Naive thymus-derived CD4-positive, alpha-beta T cell (primary cell): ENCODE data around the gene SYT15. TPM values are rescaled to one million over a fixed set of nuclear protein-coding genes. Genes with fewer than 3 reads are reported as not detected.
"Not testable (repeated sequence)": the region's sequence is repeated elsewhere in the genome, so short reads cannot be mapped to it uniquely, and the experiment has no call there.

ENCODE experiments used
- ATAC-seq: fragments of 150-1000 bp; cut with Tn5 transposase; 2 replicates; pipeline ENCODE4 v1.10.0; 2021; ENCODE audit warnings: mild to moderate bottlenecking, moderate library complexity
- CTCF ChIA-PET: fragments of 350-600 bp; sonication (Branson Sonifier 250); formaldehyde crosslinking; loops from one replicate; lab custom pipeline; 2021; ENCODE audit warnings: antibody characterized with exemption; lab: Charles Lee
- POLR2A ChIA-PET: fragments of 350-600 bp; sonication (Branson Sonifier 250); formaldehyde crosslinking; loops from one replicate; lab custom pipeline; 2021; ENCODE audit warnings: antibody characterized with exemption, inconsistent platforms; lab: Charles Lee
- DNase-seq, 9 donors: peaks; one replicate each; pipeline versions ENCODE4 v3.0.0 to v3.0.0-alpha.2; 2020 to 2022; ENCODE audit warnings: mixed read lengths in 1 of 9
- H3K27ac ChIP-seq: one replicate; pipeline ENCODE4 v1.7.0; 2013; ENCODE audit warnings: mild to moderate bottlenecking, low read depth, low read length, moderate library complexity
- H3K27me3 ChIP-seq, 2 donors: one replicate each; pipeline ENCODE4 v1.7.0; 2013; ENCODE audit warnings: low read length in 2 of 2, mild to moderate bottlenecking in 2 of 2, moderate library complexity in 2 of 2; ENCODE audit not compliant: control insufficient read depth in 2 of 2, insufficient read depth in 2 of 2
- H3K36me3 ChIP-seq, 3 experiments: 1 replicate in 2 of 3; 2 replicates in 1 of 3; pipeline ENCODE4 v1.7.0; 2013; ENCODE audit warnings: low read length in 3 of 3, mild to moderate bottlenecking in 3 of 3, moderate library complexity in 1 of 3; ENCODE audit not compliant: insufficient read depth in 3 of 3, control insufficient read depth in 2 of 3
- H3K4me1 ChIP-seq, 2 donors: one replicate each; pipeline ENCODE4 v1.7.0; 2013; ENCODE audit warnings: low read length in 2 of 2, mild to moderate bottlenecking in 2 of 2, moderate library complexity in 1 of 2; ENCODE audit not compliant: control insufficient read depth in 2 of 2, insufficient read depth in 2 of 2
- H3K4me3 ChIP-seq: 2 replicates; pipeline ENCODE4 v1.7.0; 2013; ENCODE audit warnings: mild to moderate bottlenecking, low read length
- H3K9me3 ChIP-seq, 3 experiments: 1 replicate in 2 of 3; 2 replicates in 1 of 3; pipeline ENCODE4 v1.7.0; 2013; ENCODE audit warnings: low read length in 3 of 3; ENCODE audit not compliant: control insufficient read depth in 2 of 3
- H3K27ac Mint-ChIP-seq, 9 donors: one replicate each; pipeline ENCODE4 v1.8.0; 2020 to 2022; ENCODE audit warnings: mixed read lengths in 9 of 9, mild to moderate bottlenecking in 8 of 9, moderate library complexity in 5 of 9, inconsistent platforms in 2 of 9
- H3K27me3 Mint-ChIP-seq, 5 donors: one replicate each; pipeline ENCODE4 v1.8.0; 2021 to 2022; ENCODE audit warnings: mixed read lengths in 5 of 5, mild to moderate bottlenecking in 1 of 5
- H3K36me3 Mint-ChIP-seq, 5 donors: one replicate each; pipeline ENCODE4 v1.8.0; 2020 to 2022; ENCODE audit warnings: mixed read lengths in 5 of 5, mild to moderate bottlenecking in 3 of 5, inconsistent platforms in 1 of 5
- H3K4me1 Mint-ChIP-seq, 7 donors: one replicate each; pipeline ENCODE4 v1.8.0; 2020 to 2022; ENCODE audit warnings: mixed read lengths in 7 of 7, mild to moderate bottlenecking in 3 of 7, inconsistent platforms in 1 of 7
- H3K4me3 Mint-ChIP-seq, 10 donors: one replicate each; pipeline ENCODE4 v1.8.0; 2020 to 2022; ENCODE audit warnings: mild to moderate bottlenecking in 10 of 10, mixed read lengths in 10 of 10, moderate library complexity in 6 of 10, inconsistent platforms in 2 of 10
- H3K9me3 Mint-ChIP-seq, 11 donors: one replicate each; pipeline ENCODE4 v1.8.0; 2020 to 2022; ENCODE audit warnings: mixed read lengths in 11 of 11, mild to moderate bottlenecking in 4 of 11, inconsistent platforms in 1 of 11, moderate library complexity in 1 of 11
- intact Hi-C, 2 donors: fragments of 100-400 bp; cut with micrococcal nuclease; formaldehyde crosslinking; loops; one replicate each; pipeline ENCODE4 v1.15.1; 2023
- polyA plus RNA-seq, 2 donors: library from polyadenylated mRNA; unstranded; fragments of 300-500 nt; fragmentation: Illumina TruSeq; gene quantifications; one replicate each; pipeline ENCODE4 v1.2.3, GENCODE V29; 2021
- total RNA-seq, 6 experiments: library from RNA in 5 of 6; stranded (reverse) in 5 of 6; gene quantifications; 1 replicate in 5 of 6; 2 replicates in 1 of 6; pipeline ENCODE4 v1.2.3 and lab custom pipeline; 2021 to 2026

The SYT15 gene
- total and polyA plus RNA-seq, 7 experiments from 2014 or later = 0.05 to 1.6 (median 1.3) TPM; not detected in 1

GRCh38 chr10:46593307-46593706 lies 14.4 kb downstream of the SYT15 start:
- DNase-seq, H3K9me3 ChIP-seq, H3K4me1 Mint-ChIP-seq, H3K4me3 Mint-ChIP-seq, H3K4me3 ChIP-seq, H3K36me3 Mint-ChIP-seq, H3K27ac ChIP-seq, H3K27me3 Mint-ChIP-seq, POLR2A ChIA-PET, intact Hi-C loops, ATAC-seq, H3K9me3 Mint-ChIP-seq, H3K36me3 ChIP-seq, H3K27me3 ChIP-seq, H3K4me1 ChIP-seq, H3K27ac Mint-ChIP-seq, CTCF ChIA-PET: not testable (repeated sequence)

GRCh38 chr10:46594453-46595063 lies 15.6 kb downstream of the SYT15 start:
- H3K27me3 Mint-ChIP-seq, H3K36me3 Mint-ChIP-seq, H3K27me3 ChIP-seq, H3K4me1 Mint-ChIP-seq, H3K9me3 Mint-ChIP-seq, H3K4me3 ChIP-seq, ATAC-seq, H3K4me1 ChIP-seq, H3K36me3 ChIP-seq, H3K27ac Mint-ChIP-seq, H3K4me3 Mint-ChIP-seq, intact Hi-C loops, H3K27ac ChIP-seq, H3K9me3 ChIP-seq, POLR2A ChIA-PET, DNase-seq, CTCF ChIA-PET: not testable (repeated sequence)

GRCh38 chr10:46596570-46596969 lies 17.6 kb downstream of the SYT15 start:
- H3K4me3 ChIP-seq, H3K36me3 Mint-ChIP-seq: not testable (repeated sequence)
- H3K4me3 Mint-ChIP-seq = peak overlapping the region in 1 of 10 donors; percentile 44

GRCh38 chr10:46597616-46598246 lies 18.8 kb downstream of the SYT15 start:
- POLR2A ChIA-PET, H3K36me3 Mint-ChIP-seq, H3K4me3 ChIP-seq, H3K27me3 ChIP-seq, intact Hi-C loops, H3K36me3 ChIP-seq, CTCF ChIA-PET, H3K27ac Mint-ChIP-seq, H3K4me1 Mint-ChIP-seq, H3K27ac ChIP-seq, H3K9me3 ChIP-seq, H3K9me3 Mint-ChIP-seq, H3K4me1 ChIP-seq, H3K27me3 Mint-ChIP-seq: not testable (repeated sequence)
- ATAC-seq (peak; percentile 96), DNase-seq (peak in 8 of 9 donors; percentile 25 to 69 (median 38))
- H3K4me3 Mint-ChIP-seq = peak overlapping the region in 8 of 10 donors; percentile 22 to 80 (median 58)

More at GRCh38 chr10:46596570-46596969, 17.6 kb downstream of the SYT15 start:
- H3K27ac ChIP-seq, POLR2A ChIA-PET, DNase-seq, CTCF ChIA-PET, intact Hi-C loops, H3K4me1 ChIP-seq, H3K27me3 Mint-ChIP-seq, ATAC-seq, H3K27me3 ChIP-seq, H3K9me3 ChIP-seq, H3K4me1 Mint-ChIP-seq, H3K27ac Mint-ChIP-seq, H3K9me3 Mint-ChIP-seq, H3K36me3 ChIP-seq: not testable (repeated sequence)

- H3K4me3 ChIP-seq, H3K27ac ChIP-seq, POLR2A ChIA-PET, H3K9me3 ChIP-seq, H3K27ac Mint-ChIP-seq, intact Hi-C loops, H3K36me3 ChIP-seq, H3K4me1 ChIP-seq, H3K4me1 Mint-ChIP-seq, DNase-seq, H3K9me3 Mint-ChIP-seq, H3K27me3 Mint-ChIP-seq, H3K36me3 Mint-ChIP-seq, H3K4me3 Mint-ChIP-seq, H3K27me3 ChIP-seq, CTCF ChIA-PET: not testable (repeated sequence)
- ATAC-seq = peak; percentile 35
These were observed 21.6 kb downstream of the SYT15 start for GRCh38 chr10:46600516-46600915.

- CTCF ChIA-PET = not testable (repeated sequence)
These were observed 36.6 kb downstream of the SYT15 start for GRCh38 chr10:46615540-46615939.

GRCh38 chr10:46616227-46616626 lies 37.3 kb downstream of the SYT15 start:
- H3K27ac Mint-ChIP-seq, CTCF ChIA-PET, H3K4me1 Mint-ChIP-seq, H3K27me3 ChIP-seq, H3K9me3 Mint-ChIP-seq, H3K4me3 Mint-ChIP-seq, intact Hi-C loops, H3K36me3 Mint-ChIP-seq, DNase-seq, H3K36me3 ChIP-seq, H3K27ac ChIP-seq, H3K27me3 Mint-ChIP-seq, ATAC-seq, H3K4me3 ChIP-seq, H3K4me1 ChIP-seq, H3K9me3 ChIP-seq, POLR2A ChIA-PET: not testable (repeated sequence)

More at GRCh38 chr10:46615540-46615939, 36.6 kb downstream of the SYT15 start:
- POLR2A ChIA-PET, H3K27me3 ChIP-seq, H3K27me3 Mint-ChIP-seq, H3K4me1 Mint-ChIP-seq, intact Hi-C loops, H3K27ac Mint-ChIP-seq, H3K4me3 ChIP-seq, H3K4me3 Mint-ChIP-seq, H3K9me3 ChIP-seq, H3K4me1 ChIP-seq, H3K9me3 Mint-ChIP-seq, H3K36me3 ChIP-seq, H3K27ac ChIP-seq, H3K36me3 Mint-ChIP-seq, DNase-seq: not testable (repeated sequence)
- peak; percentile 54 for ATAC-seq
